ENCODE results near the gene GRB2.
"Not testable (repeated sequence)": the region's sequence is repeated elsewhere in the genome, so short reads cannot be mapped to it uniquely, and the experiment has no call there.

GRB2 gene

GRCh38 chr17:75387771-75388170, 17.7 kb downstream of the GRB2 start:
- no peak for DNase-seq
- no peak for ATAC-seq

- ATAC-seq (no peak), DNase-seq (no peak)
These were observed 19.0 kb downstream of the GRB2 start for GRCh38 chr17:75386430-75386829.

- ATAC-seq (no peak), DNase-seq (no peak)
These were observed 20.7 kb downstream of the GRB2 start for GRCh38 chr17:75384751-75385150.

GRCh38 chr17:75383842-75384195, 21.7 kb downstream of the GRB2 start:
- DNase-seq = no peak
- ATAC-seq = no peak

GRCh38 chr17:75380750-75381149, 24.7 kb downstream of the GRB2 start:
- ATAC-seq (no peak), DNase-seq (no peak)

GRCh38 chr17:75380315-75380714, 25.2 kb downstream of the GRB2 start:
- ATAC-seq = no peak

GRCh38 chr17:75379426-75379825, 26.1 kb downstream of the GRB2 start:
- not testable (repeated sequence) for DNase-seq, ATAC-seq

More at GRCh38 chr17:75380315-75380714, 25.2 kb downstream of the GRB2 start:
- no peak for DNase-seq

GRCh38 chr17:75373280-75373679, 32.2 kb downstream of the GRB2 start:
- ATAC-seq = no peak
- no peak for DNase-seq

- ATAC-seq = peak; percentile 19
These were observed 33.5 kb downstream of the GRB2 start for GRCh38 chr17:75371981-75372380.

GRCh38 chr17:75371339-75371738, 34.1 kb downstream of the GRB2 start:
- ATAC-seq (peak; percentile 48), DNase-seq (no peak)

More at GRCh38 chr17:75371981-75372380, 33.5 kb downstream of the GRB2 start:
- DNase-seq = no peak

- no peak for DNase-seq
- ATAC-seq = no peak
These were observed 35.1 kb downstream of the GRB2 start for GRCh38 chr17:75370286-75370915.

- ATAC-seq, DNase-seq: not testable (repeated sequence)
These were observed 37.4 kb downstream of the GRB2 start for GRCh38 chr17:75367838-75368789.

- ATAC-seq (peak; percentile 67), DNase-seq (no peak)
These were observed 38.2 kb downstream of the GRB2 start for GRCh38 chr17:75367312-75367711.

- ATAC-seq = no peak
- no peak for DNase-seq
These were observed 39.0 kb downstream of the GRB2 start for GRCh38 chr17:75366432-75366831.

GRCh38 chr17:75365931-75366275, 39.6 kb downstream of the GRB2 start:
- no peak for ATAC-seq

GRCh38 chr17:75365009-75365930, 40.2 kb downstream of the GRB2 start:
- DNase-seq = no peak
- peak; percentile 57 for ATAC-seq

More at GRCh38 chr17:75365931-75366275, 39.6 kb downstream of the GRB2 start:
- no peak for DNase-seq

- ATAC-seq = no peak
- no peak for DNase-seq
These were observed 41.4 kb downstream of the GRB2 start for GRCh38 chr17:75364078-75364477.

- peak; percentile 62 for ATAC-seq
- no peak for DNase-seq
These were observed 43.5 kb downstream of the GRB2 start for GRCh38 chr17:75361996-75362395.

GRCh38 chr17:75361344-75361743, 44.1 kb downstream of the GRB2 start:
- DNase-seq (no peak), ATAC-seq (no peak)

GRCh38 chr17:75356260-75356937, 49.1 kb downstream of the GRB2 start:
- ATAC-seq (no peak), DNase-seq (no peak)

GRCh38 chr17:75353176-75353575, 52.3 kb downstream of the GRB2 start:
- no peak for ATAC-seq
- DNase-seq = no peak

- ATAC-seq = no peak
- DNase-seq = no peak
These were observed 53.4 kb downstream of the GRB2 start for GRCh38 chr17:75352079-75352569.

Data from stimulated activated naive CD8-positive, alpha-beta T cell treated with anti-CD3 and anti-CD28 coated beads, Interleukin-15, Interleukin-2, amounts not matched to agents 100 U/mL and 50 U/mL, for 24 hours (primary cell).